Measurements from ENCODE around the gene RPS18.
A peak's percentile ranks its signal among the peaks of the same experiment; 100 is the strongest.

RPS18 gene

DNA sequence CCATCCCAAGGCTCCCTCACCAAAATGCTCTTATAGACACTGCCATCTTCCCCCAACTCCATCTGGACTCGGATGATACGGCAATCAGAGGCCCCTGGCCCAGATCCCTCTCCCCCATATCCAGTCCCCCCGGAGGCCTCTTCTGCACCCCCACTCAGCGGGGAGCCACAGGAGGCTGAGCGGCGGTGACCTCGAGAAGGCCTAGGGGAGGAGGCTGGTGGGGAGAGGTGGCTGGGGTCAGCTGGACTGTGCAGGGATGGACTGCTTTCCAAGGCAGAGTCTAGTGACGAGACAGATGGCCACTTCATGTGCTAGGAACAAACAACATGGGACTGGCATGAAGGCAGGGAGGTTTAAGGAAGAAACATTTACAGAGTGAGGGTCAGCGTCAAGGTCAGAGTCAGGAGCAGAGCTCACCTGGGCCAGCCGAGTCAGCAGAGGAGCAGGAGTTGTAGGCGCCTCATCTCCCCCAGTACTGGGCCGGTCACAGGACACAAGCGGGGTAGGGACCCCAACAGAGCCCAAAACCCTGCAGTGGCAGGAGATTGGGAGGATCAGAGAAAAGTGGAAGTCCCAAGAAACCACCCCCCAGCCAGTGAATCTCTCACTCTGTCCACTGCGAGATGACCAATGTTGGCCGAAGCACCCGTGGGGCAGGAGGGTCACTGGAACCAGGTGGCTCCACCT, 21.3 kb downstream of the RPS18 start:
- no peak overlapping the region for H3K27ac ChIP-seq (ENCODE audit: low read depth, low read length)
- WGBS = 96% methylated on average over 15 of the region's 16 CpGs
- H3K4me3 ChIP-seq (ENCODE audit: low read length) = no peak overlapping the region
- no peaks in the 10 kb centered on the region for H3K27me3 ChIP-seq (ENCODE audit: insufficient read depth, low read length)
- peaks cover 6% of the 10 kb centered on the region; the same call in 1 of the 2 replicates for H3K4me1 ChIP-seq (ENCODE audit: insufficient read depth, low read length)
- no peaks in the 10 kb centered on the region for H3K9me3 ChIP-seq (ENCODE audit: insufficient read depth, low read depth, low read length)
- no peak overlapping the region for H3K9ac ChIP-seq (ENCODE audit: low read depth, low read length)
- peaks cover 45% of the 10 kb centered on the region for H3K36me3 ChIP-seq (ENCODE audit: insufficient read depth, low read length)

GRCh38 chr6:33294086-33294823, 22.4 kb downstream of the RPS18 start:
- H3K4me1 ChIP-seq (ENCODE audit: insufficient read depth, low read length) = peaks cover 3% of the 10 kb centered on the region; the same call in 1 of the 2 replicates
- H3K4me3 ChIP-seq (ENCODE audit: low read length) = no peak overlapping the region
- no peaks in the 10 kb centered on the region for H3K27me3 ChIP-seq (ENCODE audit: insufficient read depth, low read length)
- no peak overlapping the region for H3K27ac ChIP-seq (ENCODE audit: low read depth, low read length)
- H3K9me3 ChIP-seq (ENCODE audit: insufficient read depth, low read depth, low read length) = no peaks in the 10 kb centered on the region
- WGBS = 92% methylated on average over 10 of the region's 10 CpGs
- no peak overlapping the region for H3K9ac ChIP-seq (ENCODE audit: low read depth, low read length)
- peaks cover 45% of the 10 kb centered on the region for H3K36me3 ChIP-seq (ENCODE audit: insufficient read depth, low read length)

GRCh38 chr6:33295621-33296369, 23.9 kb downstream of the RPS18 start:
- Histone ChIP-seq H3K27ac (ENCODE audit: low read depth, low read length) (no peak overlapping the region), H3K36me3 (ENCODE audit: insufficient read depth, low read length) (peaks cover 44% of the 10 kb centered on the region), H3K9me3 (ENCODE audit: insufficient read depth, low read depth, low read length) (no peaks in the 10 kb centered on the region), H3K4me1 (ENCODE audit: insufficient read depth, low read length) (no peaks in the 10 kb centered on the region), H3K4me3 (ENCODE audit: low read length) (no peak overlapping the region), H3K9ac (ENCODE audit: low read depth, low read length) (no peak overlapping the region), H3K27me3 (ENCODE audit: insufficient read depth, low read length) (no peaks in the 10 kb centered on the region)
- 94% methylated on average over 15 of the region's 15 CpGs for WGBS

DNA sequence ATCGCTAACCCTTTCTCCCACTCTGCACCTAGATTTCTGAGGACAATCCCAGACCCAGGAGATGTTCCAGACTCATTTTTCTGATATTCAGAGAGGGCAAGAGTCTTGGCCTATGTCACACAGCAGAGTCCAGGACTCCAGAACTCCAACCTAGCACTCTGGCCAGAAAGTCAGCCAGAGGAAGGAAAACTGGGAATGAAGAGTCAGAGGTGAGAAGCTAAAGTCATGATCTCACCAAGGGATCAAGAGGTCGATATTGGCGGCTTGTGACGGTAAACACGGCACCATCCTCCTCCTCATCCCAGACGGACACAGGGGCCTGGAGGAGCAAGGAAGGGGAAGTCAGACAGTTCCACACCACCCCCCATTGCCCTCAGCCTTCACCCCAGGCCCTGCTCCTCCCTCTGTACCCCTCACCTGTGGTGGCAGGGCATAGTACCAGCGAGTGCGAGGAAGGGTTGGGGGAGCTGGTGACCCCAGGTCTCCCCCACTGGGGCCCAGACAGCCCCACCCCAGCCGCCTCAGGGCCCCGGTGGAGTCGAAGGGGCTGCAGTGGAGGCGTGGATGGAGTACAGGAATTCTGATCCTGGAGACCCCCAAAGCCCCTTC, 25.0 kb downstream of the RPS18 start:
- H3K9ac ChIP-seq (ENCODE audit: low read depth, low read length) = peak overlapping the region; percentile 69
- H3K27me3 ChIP-seq (ENCODE audit: insufficient read depth, low read length) = no peaks in the 10 kb centered on the region
- peaks cover 38% of the 10 kb centered on the region for H3K36me3 ChIP-seq (ENCODE audit: insufficient read depth, low read length)
- no peaks in the 10 kb centered on the region for H3K4me1 ChIP-seq (ENCODE audit: insufficient read depth, low read length)
- no peaks in the 10 kb centered on the region for H3K9me3 ChIP-seq (ENCODE audit: insufficient read depth, low read depth, low read length)
- 74% methylated on average over 8 of the region's 12 CpGs for WGBS
- H3K4me3 ChIP-seq (ENCODE audit: low read length) = peak overlapping the region; percentile 78
- H3K27ac ChIP-seq (ENCODE audit: low read depth, low read length) = peak overlapping the region; percentile 71

- Histone ChIP-seq H3K36me3 (ENCODE audit: insufficient read depth, low read length) (peaks cover 33% of the 10 kb centered on the region; the same call in 1 of the 2 replicates), H3K4me3 (ENCODE audit: low read length) (peak overlapping the region; percentile 78), H3K9ac (ENCODE audit: low read depth, low read length) (peak overlapping the region; percentile 69), H3K9me3 (ENCODE audit: insufficient read depth, low read depth, low read length) (no peaks in the 10 kb centered on the region), H3K27me3 (ENCODE audit: insufficient read depth, low read length) (no peaks in the 10 kb centered on the region), H3K4me1 (ENCODE audit: insufficient read depth, low read length) (no peaks in the 10 kb centered on the region), H3K27ac (ENCODE audit: low read depth, low read length) (peak overlapping the region; percentile 71)
- 3% methylated on average over 16 of the region's 16 CpGs for WGBS
Measured at GRCh38 chr6:33297406-33297955, 25.6 kb downstream of the RPS18 start.

DNA sequence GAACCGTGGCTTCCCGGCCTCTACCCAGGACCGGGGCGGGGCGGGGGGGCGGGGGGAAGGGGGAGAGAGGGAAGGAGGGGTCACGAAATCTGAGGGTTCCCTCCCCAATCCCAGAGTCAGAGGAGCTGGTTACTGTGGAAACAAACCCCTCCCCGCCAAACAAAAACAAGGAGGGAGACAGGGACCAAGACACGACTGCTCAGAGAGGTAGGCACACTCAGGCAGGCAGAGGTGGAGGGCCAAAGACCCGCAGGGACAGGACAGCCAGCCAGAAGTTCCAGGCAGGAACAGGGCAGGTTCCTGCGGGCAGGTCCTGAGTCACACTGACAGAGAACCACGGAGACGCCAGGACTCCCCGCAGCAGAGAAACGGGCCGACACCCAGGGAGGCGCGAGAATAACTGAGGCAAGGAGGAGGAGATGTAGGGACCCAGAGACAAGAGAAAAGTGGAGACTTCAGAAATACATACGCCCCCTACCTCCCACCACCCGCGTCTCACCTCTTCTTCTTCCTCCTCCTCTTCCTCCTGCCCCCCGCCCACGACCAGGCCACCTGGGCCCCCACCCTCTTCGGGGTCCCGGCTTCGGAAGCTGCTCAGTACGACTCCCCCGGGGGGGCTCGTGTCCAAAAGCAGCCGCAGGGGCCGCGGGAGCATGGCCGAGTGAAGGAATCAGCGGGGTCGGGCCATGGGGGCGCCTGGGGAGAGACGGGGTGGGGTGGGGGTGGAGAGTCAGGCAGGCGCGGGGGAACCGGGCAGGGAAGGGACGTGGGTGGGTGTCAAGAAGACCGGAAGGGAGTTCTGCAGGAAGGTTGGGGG, 26.3 kb downstream of the RPS18 start:
- H3K27me3 ChIP-seq (ENCODE audit: insufficient read depth, low read length) = no peaks in the 10 kb centered on the region
- H3K27ac ChIP-seq (ENCODE audit: low read depth, low read length) = peak overlapping the region; percentile 75; the same call in 1 of the 2 replicates
- H3K9ac ChIP-seq (ENCODE audit: low read depth, low read length) = peak overlapping the region; percentile 73
- no peaks in the 10 kb centered on the region for H3K9me3 ChIP-seq (ENCODE audit: insufficient read depth, low read depth, low read length)
- peak overlapping the region; percentile 78 for H3K4me3 ChIP-seq (ENCODE audit: low read length)
- WGBS = under 1% methylated on average over 35 of the region's 42 CpGs
- no peaks in the 10 kb centered on the region for H3K4me1 ChIP-seq (ENCODE audit: insufficient read depth, low read length)
- H3K36me3 ChIP-seq (ENCODE audit: insufficient read depth, low read length) = peaks cover 26% of the 10 kb centered on the region; the same call in 1 of the 2 replicates

DNA sequence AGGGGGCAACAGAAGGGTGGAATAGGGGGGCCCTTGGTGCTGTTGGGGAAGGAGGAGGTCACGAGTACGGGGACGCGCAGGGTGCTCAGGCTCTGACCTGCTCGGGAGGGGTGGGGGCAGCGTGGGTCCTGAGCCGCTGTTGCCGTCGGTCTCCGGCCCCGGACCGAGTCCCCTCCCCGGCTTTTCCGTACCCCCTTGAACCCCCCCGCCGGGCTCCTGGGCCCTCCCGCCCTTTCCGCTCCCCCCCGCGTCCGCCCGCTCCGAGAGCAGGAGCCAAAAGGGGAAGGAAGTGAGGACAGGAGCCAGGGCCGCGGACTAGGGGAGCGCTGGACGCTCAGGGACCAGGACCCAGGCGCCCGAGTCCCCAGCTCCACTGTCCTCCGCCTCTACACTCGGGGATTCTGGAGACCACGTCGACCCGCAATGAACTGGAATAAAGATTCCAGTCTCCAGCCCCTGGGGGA, 26.9 kb downstream of the RPS18 start, which contains the start of gene RGL2:
RGL2 (minus strand) TSS at position 170 of the 464 bp plus-strand sequence. CDS start 332 bp downstream, outside the sequence.
- Histone ChIP-seq H3K9me3 (ENCODE audit: insufficient read depth, low read depth, low read length) (no peaks in the 10 kb centered on the region), H3K9ac (ENCODE audit: low read depth, low read length) (peak within 1 kb of the TSS; percentile 89), H3K4me3 (ENCODE audit: low read length) (peak within 1 kb of the TSS; percentile 78), H3K4me1 (ENCODE audit: insufficient read depth, low read length) (no peaks in the 10 kb centered on the region), H3K27me3 (ENCODE audit: insufficient read depth, low read length) (no peaks in the 10 kb centered on the region), H3K36me3 (ENCODE audit: insufficient read depth, low read length) (peaks cover 23% of the 10 kb centered on the region; the same call in 1 of the 2 replicates), H3K27ac (ENCODE audit: low read depth, low read length) (peak within 1 kb of the TSS; percentile 99)
- under 1% methylated on average over 30 of the region's 34 CpGs for WGBS

GRCh38 chr6:33299237-33299944, 27.5 kb downstream of the RPS18 start:
- WGBS = under 1% methylated on average over 54 of the region's 54 CpGs
- Histone ChIP-seq H3K9ac (ENCODE audit: low read depth, low read length) (peak overlapping the region; percentile 89), H3K27ac (ENCODE audit: low read depth, low read length) (peak overlapping the region; percentile 99), H3K27me3 (ENCODE audit: insufficient read depth, low read length) (no peaks in the 10 kb centered on the region), H3K4me3 (ENCODE audit: low read length) (peak overlapping the region; percentile 78), H3K4me1 (ENCODE audit: insufficient read depth, low read length) (no peaks in the 10 kb centered on the region), H3K36me3 (ENCODE audit: insufficient read depth, low read length) (peaks cover 21% of the 10 kb centered on the region; the same call in 1 of the 2 replicates), H3K9me3 (ENCODE audit: insufficient read depth, low read depth, low read length) (no peaks in the 10 kb centered on the region)

- WGBS = 90% methylated on average over 2 of the region's 3 CpGs
- no peak overlapping the region for H3K27ac ChIP-seq (ENCODE audit: low read depth, low read length)
Measured at GRCh38 chr6:33301877-33302276, 30.0 kb downstream of the RPS18 start.

More at GRCh38 chr6:33301877-33302276, 30.0 kb downstream of the RPS18 start:
- Histone ChIP-seq H3K9ac (ENCODE audit: low read depth, low read length) (no peak overlapping the region), H3K36me3 (ENCODE audit: insufficient read depth, low read length) (peaks cover 13% of the 10 kb centered on the region; the same call in 1 of the 2 replicates), H3K4me3 (ENCODE audit: low read length) (no peak overlapping the region), H3K4me1 (ENCODE audit: insufficient read depth, low read length) (no peaks in the 10 kb centered on the region), H3K9me3 (ENCODE audit: insufficient read depth, low read depth, low read length) (no peaks in the 10 kb centered on the region), H3K27me3 (ENCODE audit: insufficient read depth, low read length) (no peaks in the 10 kb centered on the region)
